Measurements from ENCODE around the gene ENO3.

The ENO3 gene

GRCh38 chr17:4978726-4979125 lies 27.8 kb downstream of the ENO3 start:
- peak; percentile 8 for DNase-seq

- DNase-seq = no peak
Observed at GRCh38 chr17:4980644-4981216, 29.8 kb downstream of the ENO3 start.

- no peak for DNase-seq
Observed at GRCh38 chr17:4982305-4982704, 31.4 kb downstream of the ENO3 start.

- DNase-seq = no peak
Observed at GRCh38 chr17:4986403-4986802, 35.5 kb downstream of the ENO3 start.

GRCh38 chr17:4986951-4987766 lies 36.2 kb downstream of the ENO3 start, which contains the start of gene CAMTA2:
CAMTA2 (minus strand) TSS chr17:4987675; CDS start chr17:4986222, 1,453 bp downstream.
- peak; percentile 88 for DNase-seq

- DNase-seq = no peak
Observed at GRCh38 chr17:4987767-4988567, 37.0 kb downstream of the ENO3 start.

- DNase-seq = no peak
Observed at GRCh38 chr17:4994081-4994595, 43.2 kb downstream of the ENO3 start.

GRCh38 chr17:4997302-4998026 lies 46.5 kb downstream of the ENO3 start, which contains the start of the genes INCA1 and KIF1C:
INCA1 (minus strand) TSS chr17:4997522; CDS start chr17:4994437, 3,085 bp downstream.
KIF1C (plus strand) TSS chr17:4997950; CDS start chr17:5000247, 2,297 bp downstream.
- peak; percentile 95 for DNase-seq

- DNase-seq = no peak
Observed at GRCh38 chr17:4998027-4998731, 47.3 kb downstream of the ENO3 start.

GRCh38 chr17:4998732-4999429 lies 48.0 kb downstream of the ENO3 start:
- DNase-seq = no peak

GRCh38 chr17:4999430-5000093 lies 48.6 kb downstream of the ENO3 start:
- no peak for DNase-seq

- no peak for DNase-seq
Observed at GRCh38 chr17:5000237-5000639, 49.3 kb downstream of the ENO3 start.

- no peak for DNase-seq
Observed at GRCh38 chr17:5002121-5002788, 51.3 kb downstream of the ENO3 start.

GRCh38 chr17:5003214-5003867 lies 52.4 kb downstream of the ENO3 start:
- no peak for DNase-seq

All from midbrain (tissue), 1 donor.